ENCODE measurements around the gene MYADM.

Gene MYADM

GRCh38 chr19:53894707-53895106 is 27.0 kb downstream of the MYADM start:
- H3K9ac ChIP-seq (ENCODE audit: low read length), result no peak overlapping the region
- no peak overlapping the region for H3K27ac ChIP-seq (ENCODE audit: low read length)
- H3K27me3 ChIP-seq (ENCODE audit: control insufficient read depth, insufficient read depth, low read length), result peaks cover 10% of the 10 kb centered on the region
- no peak overlapping the region for H3K4me3 ChIP-seq (ENCODE audit: low read length)
- no peaks in the 10 kb centered on the region for H3K9me3 ChIP-seq (ENCODE audit: control insufficient read depth, low read depth, low read length)
- H3K36me3 ChIP-seq (ENCODE audit: control insufficient read depth, low read depth, low read length), result no peaks in the 10 kb centered on the region
- peaks cover 18% of the 10 kb centered on the region for H3K4me1 ChIP-seq (ENCODE audit: control insufficient read depth, low read depth, low read length)

- H3K27me3 ChIP-seq (ENCODE audit: control insufficient read depth, insufficient read depth, low read length), result peaks cover 10% of the 10 kb centered on the region
- H3K36me3 ChIP-seq (ENCODE audit: control insufficient read depth, low read depth, low read length), result no peaks in the 10 kb centered on the region
- no peak overlapping the region for H3K9ac ChIP-seq (ENCODE audit: low read length)
- H3K27ac ChIP-seq (ENCODE audit: low read length), result no peak overlapping the region
- H3K4me3 ChIP-seq (ENCODE audit: low read length), result no peak overlapping the region
- no peaks in the 10 kb centered on the region for H3K9me3 ChIP-seq (ENCODE audit: control insufficient read depth, low read depth, low read length)
- H3K4me1 ChIP-seq (ENCODE audit: control insufficient read depth, low read depth, low read length), result peaks cover 18% of the 10 kb centered on the region
Measured at GRCh38 chr19:53896682-53897081, 29.0 kb downstream of the MYADM start.

GRCh38 chr19:53897459-53897858 is 29.8 kb downstream of the MYADM start:
- H3K4me3 ChIP-seq (ENCODE audit: low read length), result no peak overlapping the region
- H3K36me3 ChIP-seq (ENCODE audit: control insufficient read depth, low read depth, low read length), result no peaks in the 10 kb centered on the region
- no peak overlapping the region for H3K27ac ChIP-seq (ENCODE audit: low read length)
- H3K27me3 ChIP-seq (ENCODE audit: control insufficient read depth, insufficient read depth, low read length), result peaks cover 10% of the 10 kb centered on the region
- peaks cover 18% of the 10 kb centered on the region for H3K4me1 ChIP-seq (ENCODE audit: control insufficient read depth, low read depth, low read length)
- no peaks in the 10 kb centered on the region for H3K9me3 ChIP-seq (ENCODE audit: control insufficient read depth, low read depth, low read length)
- no peak overlapping the region for H3K9ac ChIP-seq (ENCODE audit: low read length)

- peak overlapping the region; percentile 71 for H3K4me3 ChIP-seq (ENCODE audit: low read length)
- H3K9ac ChIP-seq (ENCODE audit: low read length), result peak overlapping the region; percentile 52
- H3K36me3 ChIP-seq (ENCODE audit: control insufficient read depth, low read depth, low read length), result no peaks in the 10 kb centered on the region
Measured at GRCh38 chr19:53898166-53898565, 30.5 kb downstream of the MYADM start.

GRCh38 chr19:53898636-53899341 is 31.1 kb downstream of the MYADM start:
- no peaks in the 10 kb centered on the region for H3K36me3 ChIP-seq (ENCODE audit: control insufficient read depth, low read depth, low read length)
- peaks cover 18% of the 10 kb centered on the region for H3K4me1 ChIP-seq (ENCODE audit: control insufficient read depth, low read depth, low read length)
- peak overlapping the region; percentile 71 for H3K4me3 ChIP-seq (ENCODE audit: low read length)
- H3K9ac ChIP-seq (ENCODE audit: low read length), result peak overlapping the region; percentile 52
- peaks cover 10% of the 10 kb centered on the region for H3K27me3 ChIP-seq (ENCODE audit: control insufficient read depth, insufficient read depth, low read length)
- no peaks in the 10 kb centered on the region for H3K9me3 ChIP-seq (ENCODE audit: control insufficient read depth, low read depth, low read length)
- H3K27ac ChIP-seq (ENCODE audit: low read length), result no peak overlapping the region

More at GRCh38 chr19:53898166-53898565, 30.5 kb downstream of the MYADM start:
- Histone ChIP-seq H3K27me3 (ENCODE audit: control insufficient read depth, insufficient read depth, low read length) (peaks cover 10% of the 10 kb centered on the region), H3K4me1 (ENCODE audit: control insufficient read depth, low read depth, low read length) (peaks cover 18% of the 10 kb centered on the region), H3K9me3 (ENCODE audit: control insufficient read depth, low read depth, low read length) (no peaks in the 10 kb centered on the region), H3K27ac (ENCODE audit: low read length) (no peak overlapping the region)

GRCh38 chr19:53900191-53900860 is 32.6 kb downstream of the MYADM start:
- Histone ChIP-seq H3K27me3 (ENCODE audit: control insufficient read depth, insufficient read depth, low read length) (peaks cover 17% of the 10 kb centered on the region), H3K4me1 (ENCODE audit: control insufficient read depth, low read depth, low read length) (peaks cover 22% of the 10 kb centered on the region), H3K27ac (ENCODE audit: low read length) (no peak overlapping the region), H3K4me3 (ENCODE audit: low read length) (no peak overlapping the region), H3K9me3 (ENCODE audit: control insufficient read depth, low read depth, low read length) (no peaks in the 10 kb centered on the region), H3K36me3 (ENCODE audit: control insufficient read depth, low read depth, low read length) (no peaks in the 10 kb centered on the region), H3K9ac (ENCODE audit: low read length) (no peak overlapping the region)

GRCh38 chr19:53903055-53903680 is 35.5 kb downstream of the MYADM start:
- H3K27ac ChIP-seq (ENCODE audit: low read length), result peak overlapping the region; percentile 51
- peaks cover 33% of the 10 kb centered on the region for H3K27me3 ChIP-seq (ENCODE audit: control insufficient read depth, insufficient read depth, low read length)
- H3K9me3 ChIP-seq (ENCODE audit: control insufficient read depth, low read depth, low read length), result no peaks in the 10 kb centered on the region
- H3K4me1 ChIP-seq (ENCODE audit: control insufficient read depth, low read depth, low read length), result peaks cover 6% of the 10 kb centered on the region
- H3K36me3 ChIP-seq (ENCODE audit: control insufficient read depth, low read depth, low read length), result no peaks in the 10 kb centered on the region
- peak overlapping the region; percentile 37 for H3K9ac ChIP-seq (ENCODE audit: low read length)
- no peak overlapping the region for H3K4me3 ChIP-seq (ENCODE audit: low read length)

- Histone ChIP-seq H3K9me3 (ENCODE audit: control insufficient read depth, low read depth, low read length) (no peaks in the 10 kb centered on the region), H3K36me3 (ENCODE audit: control insufficient read depth, low read depth, low read length) (no peaks in the 10 kb centered on the region), H3K9ac (ENCODE audit: low read length) (no peak overlapping the region), H3K27me3 (ENCODE audit: control insufficient read depth, insufficient read depth, low read length) (peaks cover 33% of the 10 kb centered on the region), H3K4me1 (ENCODE audit: control insufficient read depth, low read depth, low read length) (peaks cover 4% of the 10 kb centered on the region), H3K27ac (ENCODE audit: low read length) (no peak overlapping the region), H3K4me3 (ENCODE audit: low read length) (no peak overlapping the region)
Measured at GRCh38 chr19:53904909-53905308, 37.2 kb downstream of the MYADM start.

GRCh38 chr19:53905787-53906186 is 38.1 kb downstream of the MYADM start:
- no peak overlapping the region for H3K27ac ChIP-seq (ENCODE audit: low read length)
- H3K4me1 ChIP-seq (ENCODE audit: control insufficient read depth, low read depth, low read length), result peaks cover 8% of the 10 kb centered on the region
- peaks cover 38% of the 10 kb centered on the region for H3K27me3 ChIP-seq (ENCODE audit: control insufficient read depth, insufficient read depth, low read length)
- no peak overlapping the region for H3K4me3 ChIP-seq (ENCODE audit: low read length)
- H3K9me3 ChIP-seq (ENCODE audit: control insufficient read depth, low read depth, low read length), result no peaks in the 10 kb centered on the region
- no peaks in the 10 kb centered on the region for H3K36me3 ChIP-seq (ENCODE audit: control insufficient read depth, low read depth, low read length)
- H3K9ac ChIP-seq (ENCODE audit: low read length), result no peak overlapping the region

GRCh38 chr19:53906211-53907192 is 38.8 kb downstream of the MYADM start:
- Histone ChIP-seq H3K9me3 (ENCODE audit: control insufficient read depth, low read depth, low read length) (no peaks in the 10 kb centered on the region), H3K4me1 (ENCODE audit: control insufficient read depth, low read depth, low read length) (peaks cover 8% of the 10 kb centered on the region), H3K27me3 (ENCODE audit: control insufficient read depth, insufficient read depth, low read length) (peaks cover 40% of the 10 kb centered on the region), H3K36me3 (ENCODE audit: control insufficient read depth, low read depth, low read length) (no peaks in the 10 kb centered on the region), H3K27ac (ENCODE audit: low read length) (no peak overlapping the region), H3K9ac (ENCODE audit: low read length) (no peak overlapping the region), H3K4me3 (ENCODE audit: low read length) (peak overlapping the region; percentile 62)

- Histone ChIP-seq H3K9ac (ENCODE audit: low read length) (no peak overlapping the region), H3K4me3 (ENCODE audit: low read length) (no peak overlapping the region), H3K36me3 (ENCODE audit: control insufficient read depth, low read depth, low read length) (no peaks in the 10 kb centered on the region), H3K27ac (ENCODE audit: low read length) (no peak overlapping the region), H3K4me1 (ENCODE audit: control insufficient read depth, low read depth, low read length) (peaks cover 8% of the 10 kb centered on the region), H3K27me3 (ENCODE audit: control insufficient read depth, insufficient read depth, low read length) (peaks cover 40% of the 10 kb centered on the region), H3K9me3 (ENCODE audit: control insufficient read depth, low read depth, low read length) (no peaks in the 10 kb centered on the region)
Measured at GRCh38 chr19:53907193-53907581, 39.5 kb downstream of the MYADM start.
